HepG2 (cell line): ENCODE measurements around the gene WDR49. TPM values are rescaled to one million over a fixed set of nuclear protein-coding genes. Genes with fewer than 3 reads are reported as not detected.

Experiments
- ATAC-seq: fragments of 200-7000 bp; cut with Tn5 transposase; 3 replicates; pipeline ENCODE4 v1.9.1; 2020; ENCODE audit warnings: mild to moderate bottlenecking, moderate library complexity
- BruUV-seq: library from RNA; stranded (reverse); fragments of 400-500 nt; replicated peaks from 2 replicates; lab custom pipeline; 2021; lab: Mats Ljungman, UMichigan
- CTCF ChIA-PET: fragments of 300-600 bp; formaldehyde crosslinking; extraction: SDS; loops from one replicate; lab custom pipeline; 2021; ENCODE audit warnings: low total read pairs, inconsistent platforms, low intra/inter-chr PET ratio; lab: Yijun Ruan, JAX
- POLR2A ChIA-PET: fragments of 350-600 bp; sonication (Branson Sonifier 250); formaldehyde crosslinking; loops from one replicate; lab custom pipeline; 2020; ENCODE audit warnings: antibody characterized with exemption, inconsistent platforms; lab: Yijun Ruan, JAX
- DNase-seq: peaks from one replicate; pipeline ENCODE4 v3.0.0-alpha.2; 2015; ENCODE audit warnings: low spot score
- FAIRE-seq: peaks from 3 replicates; lab custom pipeline; 2011; peaks lifted over from hg19 to GRCh38; lab: Jason Lieb, UNC
- H2AFZ ChIP-seq: one replicate; pipeline ENCODE4 v1.6.1; 2011; ENCODE audit warnings: low read length, inconsistent platforms
- H3K27ac ChIP-seq: fragments of 300-600 bp; 3 replicates; pipeline ENCODE4 v1.8.0; 2011; ENCODE audit warnings: mixed run types, mild to moderate bottlenecking, mixed read lengths, low read length, inconsistent platforms; ENCODE audit not compliant: insufficient read depth; ENCODE audit errors: extremely low read length
- H3K27me3 ChIP-seq, 2 experiments: fragments of 200-600 bp in 1 of 2; 2 replicates in 1 of 2; 3 replicates in 1 of 2; pipeline versions ENCODE4 v1.6.0 to v1.8.0; 2011; ENCODE audit warnings: low read length in 2 of 2, mild to moderate bottlenecking in 2 of 2, moderate library complexity in 2 of 2, inconsistent platforms in 1 of 2; ENCODE audit not compliant: insufficient read depth in 2 of 2, control insufficient read depth in 1 of 2
- H3K36me3 ChIP-seq, 2 experiments: fragments of 200-600 bp in 1 of 2; replicated peaks in 1 of 2; 2 replicates in 1 of 2; 3 replicates in 1 of 2; pipeline versions ENCODE4 v1.5.1 to v1.8.0; 2011; ENCODE audit warnings: low read length in 2 of 2, inconsistent platforms in 1 of 2; ENCODE audit not compliant: insufficient read depth in 2 of 2, control insufficient read depth in 1 of 2
- H3K4me1 ChIP-seq: 2 replicates; pipeline ENCODE4 v1.5.1; 2012; ENCODE audit warnings: low read length, inconsistent platforms; ENCODE audit not compliant: insufficient read depth
- H3K4me2 ChIP-seq: 2 replicates; pipeline ENCODE4 v1.6.0; 2011; ENCODE audit warnings: low read depth, low read length, inconsistent platforms
- H3K4me3 ChIP-seq, 3 experiments: fragments of 200-600 bp in 1 of 3; sonication (generic), shearing (Covaris generic) in 1 of 3; replicated peaks in 1 of 3; 2 replicates each; pipeline ENCODE4 v1.5.1; 2011 to 2016; ENCODE audit warnings: low read length in 3 of 3, inconsistent platforms in 2 of 3, low read depth in 2 of 3, mild to moderate bottlenecking in 2 of 3, control low read depth in 1 of 3, mixed read lengths in 1 of 3; ENCODE audit not compliant: insufficient read depth in 1 of 3
- H3K79me2 ChIP-seq: one replicate; pipeline ENCODE4 v1.6.1; 2011; ENCODE audit warnings: low read length, inconsistent platforms; ENCODE audit not compliant: insufficient read depth
- H3K9ac ChIP-seq: 2 replicates; pipeline ENCODE4 v1.6.0; 2011; ENCODE audit warnings: mild to moderate bottlenecking, low read depth, low read length, inconsistent platforms; ENCODE audit not compliant: insufficient read depth
- H3K9me3 ChIP-seq: 2 replicates; pipeline ENCODE4 v1.5.1; 2012; ENCODE audit warnings: mild to moderate bottlenecking, low read length
- H4K20me1 ChIP-seq: 2 replicates; pipeline ENCODE4 v1.6.0; 2011; ENCODE audit warnings: inconsistent platforms, mild to moderate bottlenecking, low read length, moderate library complexity; ENCODE audit not compliant: insufficient read depth
- MEIS1 ChIP-seq: sonication (generic); formaldehyde crosslinking; IDR thresholded peaks from 2 replicates; pipeline ENCODE4 v1.9.0; 2021; ENCODE audit warnings: mild to moderate bottlenecking, missing genetic modification reagents, moderate library complexity, borderline replicate concordance
- PHF20 ChIP-seq: sonication (generic); formaldehyde crosslinking; IDR thresholded peaks from 2 replicates; pipeline ENCODE4 v1.5.0; 2020; ENCODE audit warnings: mild to moderate bottlenecking, missing genetic modification reagents
- SRSF4 ChIP-seq: fragments of 200-400 bp; formaldehyde crosslinking; IDR thresholded peaks from one replicate; pipeline ENCODE4 v1.6.1; 2018; ENCODE audit warnings: mild to moderate bottlenecking, low read depth, low read length, moderate library complexity; ENCODE audit not compliant: poor library complexity, severe bottlenecking
- ZBTB8A ChIP-seq: sonication (generic); formaldehyde crosslinking; IDR thresholded peaks from 2 replicates; pipeline ENCODE4 v1.4.0; 2020; ENCODE audit warnings: mild to moderate bottlenecking, low read depth, missing genetic modification reagents, borderline replicate concordance
- ZFX ChIP-seq: sonication (generic); formaldehyde crosslinking; IDR thresholded peaks from 2 replicates; pipeline ENCODE4 v1.4.0; 2020; ENCODE audit warnings: mild to moderate bottlenecking, low read depth, missing genetic modification reagents, moderate library complexity
- ZNF143 ChIP-seq: sonication (generic); formaldehyde crosslinking; IDR thresholded peaks from 2 replicates; pipeline ENCODE4 v1.4.0; 2020; ENCODE audit warnings: missing genetic modification reagents
- ZNF572 ChIP-seq: sonication (generic); formaldehyde crosslinking; IDR thresholded peaks from 2 replicates; pipeline ENCODE4 v1.5.1; 2020; ENCODE audit warnings: mild to moderate bottlenecking, missing genetic modification reagents
- in situ Hi-C: cut with HindIII; loops from 2 replicates; pipeline ENCODE4 v1.10.0; 2017; ENCODE audit warnings: low pct_unique_long_range_greater_than_20kb; ENCODE audit not compliant: extremely low pct_ligation_motif_present
- intact Hi-C: fragments of 100-400 bp; cut with micrococcal nuclease; formaldehyde crosslinking; loops from one replicate; pipeline ENCODE4 v1.10.0; 2022; ENCODE audit not compliant: unreplicated experiment
- polyA plus RNA-seq, 8 experiments: library from polyadenylated mRNA; depleted of rRNA in 3 of 8; stranded (reverse) in 7 of 8; unstranded in 1 of 8; fragments of >200 nt; fragmentation: Illumina TruSeq in 4 of 8; extraction: Trizol in 4 of 8; gene quantifications; 2 replicates each; pipeline versions ENCODE4 v1.2.1 to v1.2.3, GENCODE V29; 2011 to 2016; ENCODE audit warnings: low read depth in 4 of 8, missing spikeins in 1 of 8, mixed read lengths in 1 of 8; ENCODE audit not compliant: insufficient read depth in 1 of 8
- total RNA-seq, 5 experiments: library from RNA; depleted of rRNA; stranded (reverse); fragments of >200 nt; fragmentation: Illumina TruSeq; extraction: Trizol; gene quantifications; 2 replicates each; pipeline ENCODE4 v1.2.3, GENCODE V29; 2016; ENCODE audit warnings: low read depth in 1 of 5
- TF ChIP-seq, protein P1 (sequence below): sonication (generic); formaldehyde crosslinking; IDR thresholded peaks from 2 replicates; pipeline ENCODE4 v1.5.0; 2020; ENCODE audit warnings: mild to moderate bottlenecking, missing genetic modification reagents

The WDR49 gene
- total and polyA plus RNA-seq, 2 of the 13 experiments (the other 11 are each of a cell fraction or from before 2014, with no cell fraction given): 0.04 TPM; not detected in 1

DNA sequence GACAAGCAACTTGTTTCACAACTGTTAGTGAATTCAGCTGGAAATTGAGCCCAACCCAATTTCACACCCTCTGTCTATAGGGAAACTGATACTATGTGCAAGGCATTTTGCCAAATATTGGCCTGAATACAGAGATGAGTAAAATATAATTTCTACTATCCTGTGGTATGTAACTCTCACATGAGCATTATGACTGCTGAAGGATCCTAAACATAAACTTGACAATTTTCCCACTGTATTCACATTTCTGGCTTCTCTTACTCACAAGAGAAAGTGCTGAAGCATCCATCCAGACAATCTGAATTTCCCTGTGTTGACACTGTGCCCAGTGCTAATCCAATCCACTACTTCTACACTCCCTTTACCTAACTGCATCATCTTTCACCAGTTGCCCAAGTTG is 208.3 kb downstream of the WDR49 start:
- no peaks in the 10 kb centered on the region for H3K36me3 ChIP-seq
- H3K4me3 ChIP-seq: no peak overlapping the region
- in situ Hi-C loops: no loop called here
- H3K4me1 ChIP-seq: no peaks in the 10 kb centered on the region
- BruUV-seq: no TSS peak
- no peaks in the 10 kb centered on the region for H3K27me3 ChIP-seq
- TF ChIP-seq ZNF143 (CRISPR knock-in tag) (no peak), SRSF4 (no peak), ZNF572 (no peak), ZBTB8A (CRISPR knock-in tag) (no peak), MEIS1 (CRISPR knock-in tag) (no peak), ZFX (CRISPR knock-in tag) (no peak), PHF20 (CRISPR knock-in tag) (no peak)
- TF ChIP-seq, protein P1, sequence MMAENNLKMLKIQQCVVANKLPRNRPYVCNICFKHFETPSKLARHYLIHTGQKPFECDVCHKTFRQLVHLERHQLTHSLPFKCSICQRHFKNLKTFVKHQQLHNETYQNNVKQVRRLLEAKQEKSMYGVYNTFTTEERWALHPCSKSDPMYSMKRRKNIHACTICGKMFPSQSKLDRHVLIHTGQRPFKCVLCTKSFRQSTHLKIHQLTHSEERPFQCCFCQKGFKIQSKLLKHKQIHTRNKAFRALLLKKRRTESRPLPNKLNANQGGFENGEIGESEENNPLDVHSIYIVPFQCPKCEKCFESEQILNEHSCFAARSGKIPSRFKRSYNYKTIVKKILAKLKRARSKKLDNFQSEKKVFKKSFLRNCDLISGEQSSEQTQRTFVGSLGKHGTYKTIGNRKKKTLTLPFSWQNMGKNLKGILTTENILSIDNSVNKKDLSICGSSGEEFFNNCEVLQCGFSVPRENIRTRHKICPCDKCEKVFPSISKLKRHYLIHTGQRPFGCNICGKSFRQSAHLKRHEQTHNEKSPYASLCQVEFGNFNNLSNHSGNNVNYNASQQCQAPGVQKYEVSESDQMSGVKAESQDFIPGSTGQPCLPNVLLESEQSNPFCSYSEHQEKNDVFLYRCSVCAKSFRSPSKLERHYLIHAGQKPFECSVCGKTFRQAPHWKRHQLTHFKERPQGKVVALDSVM: no peak
- ATAC-seq (no peak), FAIRE-seq (no peak), DNase-seq (no peak)
- intact Hi-C loops: no loop called here
- ChIA-PET POLR2A (no interaction called here), CTCF (no interaction called here)
- H3K79me2 ChIP-seq: no peaks in the 10 kb centered on the region
- no peaks in the 10 kb centered on the region for H4K20me1 ChIP-seq
- H3K9me3 ChIP-seq: no peaks in the 10 kb centered on the region
- H3K27ac ChIP-seq: no peak overlapping the region
- no peak overlapping the region for H2AFZ ChIP-seq
- no peak overlapping the region for H3K4me2 ChIP-seq
- H3K9ac ChIP-seq: no peak overlapping the region
